SK-N-SH (cell line): ENCODE measurements around the gene TSPAN10. TPM values are rescaled to one million over a fixed set of nuclear protein-coding genes. Genes with fewer than 3 reads are reported as not detected.

Experiments used
- CTCF ChIA-PET: fragments of 300-600, 350-600 bp; formaldehyde crosslinking; extraction: SDS; loops from one replicate; lab custom pipeline; 2021; lab: Yijun Ruan, JAX
- POLR2A ChIA-PET: fragments of 350-600 bp; sonication (Branson Sonifier 250); formaldehyde crosslinking; extraction: SDS; loops from one replicate; lab custom pipeline; 2020; ENCODE audit warnings: antibody characterized with exemption, inconsistent platforms; lab: Yijun Ruan, JAX
- DNase-seq: peaks from one replicate; pipeline ENCODE4 v3.0.0; 2012
- H2AFZ ChIP-seq: fragments of 200-600 bp; sonication (generic); 2 replicates; pipeline ENCODE4 v1.8.1; 2016; ENCODE audit warnings: antibody characterized with exemption, mild to moderate bottlenecking, low read depth
- H3F3A ChIP-seq: fragments of 200-600 bp; sonication (generic); replicated peaks from 2 replicates; pipeline ENCODE3; 2016; ENCODE audit warnings: antibody characterized with exemption, mild to moderate bottlenecking; ENCODE audit not compliant: insufficient read depth
- H3K27ac ChIP-seq, 2 experiments: fragments of 200-500 bp in 1 of 2; fragments of 200-600 bp in 1 of 2; sonication (Bioruptor generic) in 1 of 2; sonication (generic), shearing (Covaris generic) in 1 of 2; 2 replicates each; pipeline versions ENCODE4 v1.5.1 to v1.6.1; 2014 to 2016; ENCODE audit warnings: low read depth in 2 of 2, inconsistent platforms in 1 of 2, low read length in 1 of 2, mild to moderate bottlenecking in 1 of 2, mixed read lengths in 1 of 2
- H3K27me3 ChIP-seq: fragments of 200-600 bp; sonication (generic), shearing (Covaris generic); 2 replicates; pipeline ENCODE4 v1.6.1; 2016; ENCODE audit warnings: mixed run types; ENCODE audit not compliant: insufficient read depth
- H3K36me3 ChIP-seq, 2 experiments: fragments of 200-500 bp in 1 of 2; fragments of 200-600 bp in 1 of 2; sonication (Bioruptor generic) in 1 of 2; sonication (generic) in 1 of 2; replicated peaks in 1 of 2; 2 replicates each; pipeline versions ENCODE3 to v1.5.1; 2014 to 2016; ENCODE audit warnings: low read length in 1 of 2, mild to moderate bottlenecking in 1 of 2; ENCODE audit not compliant: insufficient read depth in 2 of 2, control insufficient read depth in 1 of 2
- H3K4me1 ChIP-seq, 2 experiments: fragments of 200-500 bp in 1 of 2; fragments of 200-600 bp in 1 of 2; sonication (Bioruptor generic) in 1 of 2; sonication (generic), shearing (Covaris generic) in 1 of 2; 2 replicates each; pipeline versions ENCODE4 v1.5.1 to v1.6.1; 2014 to 2016; ENCODE audit warnings: low read depth in 1 of 2, low read length in 1 of 2, mixed run types in 1 of 2; ENCODE audit not compliant: insufficient read depth in 2 of 2, control insufficient read depth in 1 of 2
- H3K4me2 ChIP-seq: fragments of 200-600 bp; sonication (generic), shearing (Covaris generic); 2 replicates; pipeline ENCODE4 v1.6.1; 2017; ENCODE audit warnings: mixed run types
- H3K4me3 ChIP-seq, 2 experiments: fragments of 200-500 bp in 1 of 2; fragments of 200-600 bp in 1 of 2; sonication (Bioruptor generic) in 1 of 2; sonication (generic), shearing (Covaris generic) in 1 of 2; 2 replicates each; pipeline versions ENCODE4 v1.5.1 to v1.8.1; 2014 to 2016; ENCODE audit warnings: low read depth in 2 of 2, inconsistent platforms in 1 of 2, low read length in 1 of 2, mild to moderate bottlenecking in 1 of 2, mixed read lengths in 1 of 2, moderate library complexity in 1 of 2
- H3K79me2 ChIP-seq: fragments of 200-600 bp; sonication (generic); 2 replicates; pipeline ENCODE4 v1.8.1; 2017; ENCODE audit warnings: mild to moderate bottlenecking; ENCODE audit not compliant: insufficient read depth
- H3K9ac ChIP-seq: fragments of 200-600 bp; sonication (generic); 2 replicates; pipeline ENCODE4 v1.6.1; 2017; ENCODE audit warnings: mixed run types
- H3K9me2 ChIP-seq: fragments of 200-600 bp; sonication (generic); 2 replicates; pipeline ENCODE4 v1.6.1; 2017; ENCODE audit warnings: mixed run types
- H3K9me3 ChIP-seq: fragments of 200-600 bp; sonication (generic); 2 replicates; pipeline ENCODE4 v1.6.1; 2017; ENCODE audit warnings: mixed run types, mild to moderate bottlenecking, moderate library complexity
- H4K20me1 ChIP-seq: fragments of 200-600 bp; sonication (generic); 2 replicates; pipeline ENCODE4 v1.6.1; 2017; ENCODE audit warnings: mild to moderate bottlenecking, mixed run types; ENCODE audit not compliant: insufficient read depth
- EZH2phosphoT487 ChIP-seq: fragments of 200-600 bp; sonication (generic); IDR thresholded peaks from 2 replicates; pipeline ENCODE4 v1.6.1; 2017; ENCODE audit warnings: low read depth, mixed run types, mild to moderate bottlenecking, antibody characterized with exemption, moderate library complexity, borderline replicate concordance
- FOSL2 ChIP-seq: IDR thresholded peaks from 2 replicates; pipeline ENCODE4 v1.4.0; 2012; ENCODE audit warnings: low read depth, mild to moderate bottlenecking, moderate library complexity, borderline replicate concordance
- FOXM1 ChIP-seq: IDR thresholded peaks from 2 replicates; pipeline ENCODE4 v1.4.0; 2012; ENCODE audit warnings: low read depth, mild to moderate bottlenecking
- IRF3 ChIP-seq: fragments of 150-350 bp; IDR thresholded peaks from 2 replicates; pipeline ENCODE4 v1.6.1; 2016; ENCODE audit warnings: mild to moderate bottlenecking, low read depth, low read length
- MAX ChIP-seq: IDR thresholded peaks from 2 replicates; pipeline ENCODE4 v1.4.0; 2012; ENCODE audit warnings: low read depth
- MXI1 ChIP-seq: IDR thresholded peaks from 2 replicates; pipeline ENCODE4 v1.6.1; 2012; ENCODE audit warnings: mild to moderate bottlenecking, low read depth, low read length, improper control_type of control experiment
- NFIC ChIP-seq: IDR thresholded peaks from 2 replicates; pipeline ENCODE4 v1.4.0; 2012; ENCODE audit warnings: borderline replicate concordance
- RAD21 ChIP-seq: IDR thresholded peaks from 2 replicates; pipeline ENCODE4 v1.6.1; 2012; ENCODE audit warnings: mild to moderate bottlenecking, low read length
- SIN3A ChIP-seq: IDR thresholded peaks from 2 replicates; pipeline ENCODE4 v1.6.1; 2012; ENCODE audit warnings: low read depth, mild to moderate bottlenecking, low read length, moderate library complexity, borderline replicate concordance
- SMC3 ChIP-seq: IDR thresholded peaks from 2 replicates; pipeline ENCODE4 v1.6.1; 2012; ENCODE audit warnings: low read depth, low read length, improper control_type of control experiment
- TEAD4 ChIP-seq: IDR thresholded peaks from 2 replicates; pipeline ENCODE4 v1.4.0; 2012; ENCODE audit warnings: mild to moderate bottlenecking, borderline replicate concordance; ENCODE audit not compliant: insufficient read depth
- USF1 ChIP-seq: IDR thresholded peaks from 2 replicates; pipeline ENCODE4 v1.4.0; 2012; ENCODE audit warnings: low read depth, borderline replicate concordance
- YY1 ChIP-seq: IDR thresholded peaks from 2 replicates; pipeline ENCODE4 v1.4.0; 2012; ENCODE audit warnings: low read depth, mild to moderate bottlenecking
- WGBS: methylation state at CpG from one replicate; pipeline ENCODE4 v1.1.6; 2017; ENCODE audit warnings: low lambda C conversion rate; 5-methylcytosine and 5-hydroxymethylcytosine counted together
- polyA plus RNA-seq, 3 experiments: library from polyadenylated mRNA; depleted of rRNA; stranded (reverse); fragments of >200 nt; gene quantifications; 2 replicates each; pipeline ENCODE4 v1.2.3, GENCODE V29; 2012

The TSPAN10 gene
- polyA plus RNA-seq, 1 of the 3 experiments (the other 2 are of a cell fraction), result 6.0 TPM

GRCh38 chr17:81665205-81666091 lies 28.5 kb downstream of the TSPAN10 start:
- POLR2A ChIA-PET, result interaction anchor here (0.6 to 2.3 kb wide), 8 partner anchors 10 to 46 kb away, joined by 3 to 7 read pairs (median 4); partner anchors contain the start of genes NPLOC4 and TSPAN10
- H3K27me3 ChIP-seq, result no peaks in the 10 kb centered on the region
- H2AFZ ChIP-seq, result peak overlapping the region; percentile 63
- no peak for TF ChIP-seq NFIC
- TF ChIP-seq MXI1, result peak; percentile 86
- no peak for TF ChIP-seq EZH2phosphoT487
- TF ChIP-seq USF1, result no peak
- peak; percentile 99 for TF ChIP-seq MAX
- TF ChIP-seq TEAD4, result no peak
- no peak for TF ChIP-seq RAD21
- TF ChIP-seq SMC3, result no peak
- TF ChIP-seq FOSL2, result no peak
- no peak for TF ChIP-seq IRF3
- TF ChIP-seq YY1, result peak; percentile 75
- no peak for TF ChIP-seq FOXM1
- 0 out of 2 replicates have a peak, but pooled peaks have one; percentile 24 for TF ChIP-seq SIN3A
- peak overlapping the region; percentile 92 for H3K4me2 ChIP-seq
- H3K9me3 ChIP-seq, result no peaks in the 10 kb centered on the region
- peak; percentile 79 for DNase-seq
- peaks cover 18 to 22% of the 10 kb centered on the region in 2 experiments; a peak in 3 of 4 replicates for H3K4me1 ChIP-seq
- H3F3A ChIP-seq, result peaks cover 7% of the 10 kb centered on the region
- CTCF ChIA-PET, result interaction anchor here (0.7 to 2.9 kb wide), 6 partner anchors 10 to 63 kb away, joined by 3 to 12 read pairs (median 4); partner anchors contain the start of genes ARL16 and HGS
- peaks cover 61% of the 10 kb centered on the region for H3K79me2 ChIP-seq
- 67% methylated on average over 30 of the region's 30 CpGs for WGBS
- H3K9me2 ChIP-seq, result no peaks in the 10 kb centered on the region
- peaks cover 18 to 30% of the 10 kb centered on the region in 2 experiments for H3K36me3 ChIP-seq
- peak overlapping the region; percentile 71 to 80 for H3K27ac ChIP-seq
- peak overlapping the region; percentile 74 to 96 for H3K4me3 ChIP-seq
- H3K9ac ChIP-seq, result peak overlapping the region; percentile 96
- H4K20me1 ChIP-seq, result no peaks in the 10 kb centered on the region

- H3K9me3 ChIP-seq, result no peaks in the 10 kb centered on the region
- H3K27me3 ChIP-seq, result no peaks in the 10 kb centered on the region
- H3K27ac ChIP-seq, result peak overlapping the region; percentile 71 to 80
- peaks cover 23 to 34% of the 10 kb centered on the region in 2 experiments for H3K36me3 ChIP-seq
- H3K4me1 ChIP-seq, result peaks cover 18 to 22% of the 10 kb centered on the region in 2 experiments; a peak in 3 of 4 replicates
- H3K9me2 ChIP-seq, result no peaks in the 10 kb centered on the region
- no peaks in the 10 kb centered on the region for H4K20me1 ChIP-seq
- peak overlapping the region; percentile 74 to 96 for H3K4me3 ChIP-seq
- ChIA-PET CTCF (interaction anchor here (0.6 to 2.9 kb wide), 7 partner anchors 9 to 540 kb away, joined by 3 to 12 read pairs (median 3); partner anchors contain the start of genes ARL16, HGS and MRPL12), POLR2A (interaction anchor here (1.0 to 2.3 kb wide), 6 partner anchors 10 to 45 kb away, joined by 3 to 7 read pairs (median 5); partner anchors contain the start of genes ARL16, HGS, MRPL12 and NPLOC4)
- H3K79me2 ChIP-seq, result peaks cover 67% of the 10 kb centered on the region
- peak overlapping the region; percentile 63 for H2AFZ ChIP-seq
- H3F3A ChIP-seq, result peaks cover 7% of the 10 kb centered on the region
- no peak for DNase-seq
- peak overlapping the region; percentile 92 for H3K4me2 ChIP-seq
- TF ChIP-seq MXI1, result peak; percentile 7; the same call in 1 of the 2 replicates
- TF ChIP-seq FOSL2, result no peak
- WGBS, result 0% methylated on average over 16 of the region's 16 CpGs
- peak overlapping the region; percentile 96 for H3K9ac ChIP-seq
These were observed 29.0 kb downstream of the TSPAN10 start for GRCh38 chr17:81666092-81666341.
